Activated CD4-positive, alpha-beta T cell treated with anti-CD3 and anti-CD28 coated beads, Interleukin-2, amount 10 ng/mL, durations not matched to agents 7 days and 5 days (primary cell): Measurements from ENCODE around the gene SYNM. TPM values are rescaled to one million over a fixed set of nuclear protein-coding genes. Genes with fewer than 3 reads are reported as not detected.

Source experiments
- CTCF ChIA-PET: fragments of 350-600 bp; sonication (Branson Sonifier 250); formaldehyde crosslinking; loops from one replicate; lab custom pipeline; 2021; ENCODE audit warnings: antibody characterized with exemption; lab: Charles Lee
- POLR2A ChIA-PET: fragments of 350-600 bp; sonication (Branson Sonifier 250); formaldehyde crosslinking; loops from one replicate; lab custom pipeline; 2021; ENCODE audit warnings: antibody characterized with exemption; lab: Charles Lee
- DNase-seq: peaks from one replicate; pipeline ENCODE4 v3.0.0-alpha.2; 2020
- H3K27ac Mint-ChIP-seq: one replicate; pipeline ENCODE4 v1.8.0; 2021; ENCODE audit warnings: mild to moderate bottlenecking, moderate library complexity, mixed read lengths
- H3K27me3 Mint-ChIP-seq: one replicate; pipeline ENCODE4 v1.8.0; 2021; ENCODE audit warnings: mixed read lengths
- H3K36me3 Mint-ChIP-seq: one replicate; pipeline ENCODE4 v1.8.0; 2021; ENCODE audit warnings: low read depth, mixed read lengths
- H3K4me1 Mint-ChIP-seq: one replicate; pipeline ENCODE4 v1.8.0; 2021; ENCODE audit warnings: mixed read lengths
- H3K4me3 Mint-ChIP-seq: one replicate; pipeline ENCODE4 v1.8.0; 2021; ENCODE audit warnings: mild to moderate bottlenecking, moderate library complexity, mixed read lengths
- H3K9me3 Mint-ChIP-seq: one replicate; pipeline ENCODE4 v1.8.0; 2021; ENCODE audit warnings: mixed read lengths
- total RNA-seq, 2 experiments: library from RNA; stranded (reverse); gene quantifications; one replicate each; pipeline ENCODE4 v1.2.3, GENCODE V29; 2021

Gene SYNM
- total RNA-seq, 2 experiments from 2014 or later = 0.08 to 0.12 TPM

DNA sequence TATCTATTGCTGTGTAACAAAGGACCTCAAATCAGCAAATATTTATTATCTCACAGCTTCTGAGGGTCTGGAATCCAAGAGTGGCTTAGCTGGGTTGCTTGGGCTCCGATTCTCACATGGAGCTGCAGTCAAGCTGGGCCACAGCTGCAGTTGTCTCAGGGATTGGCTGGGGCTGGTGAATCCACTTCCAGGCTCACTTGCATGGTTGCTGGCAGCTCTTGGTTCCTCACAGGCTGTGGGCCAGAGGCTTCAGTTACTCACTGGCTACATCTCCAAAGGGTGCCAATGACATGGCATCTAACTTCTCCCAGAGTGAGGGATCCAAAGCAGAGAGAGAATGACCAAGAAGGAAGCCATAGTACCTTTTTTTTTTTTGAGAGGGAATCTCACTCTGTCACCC, 13.9 kb upstream of the SYNM start:
- POLR2A ChIA-PET = no interaction called here

DNA sequence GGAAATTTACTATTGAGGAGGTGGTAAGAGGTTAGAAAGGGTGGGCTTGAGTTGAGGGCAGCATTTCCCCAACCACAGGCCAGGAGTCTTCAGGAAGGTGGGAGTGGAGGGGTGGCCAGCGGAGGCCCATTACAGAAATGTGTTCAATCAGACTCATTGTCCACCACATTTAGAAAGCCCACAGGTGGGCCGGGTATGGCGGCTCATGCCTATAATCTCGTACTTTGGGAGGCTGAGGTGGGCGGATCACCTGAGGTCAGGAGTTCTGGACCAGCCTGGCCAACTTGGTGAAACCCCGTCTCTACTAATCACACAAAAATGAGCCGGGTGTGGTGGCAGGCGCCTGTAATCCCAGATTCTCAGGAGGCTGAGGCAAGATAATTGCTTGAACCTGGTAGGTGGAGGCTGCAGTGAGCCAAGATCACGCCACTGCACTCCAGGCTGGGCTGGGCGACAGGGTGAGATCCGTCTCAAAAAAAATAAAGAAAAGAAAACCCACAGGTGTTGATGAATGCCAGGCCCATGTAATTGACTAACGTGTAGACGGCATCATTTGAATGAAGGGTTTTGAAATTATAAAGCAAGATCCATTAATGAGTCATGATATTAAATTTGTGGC, 12.2 kb upstream of the SYNM start:
- Mint-ChIP-seq H3K9me3 (no peaks in the 10 kb centered on the region), H3K4me1 (peaks cover 7% of the 10 kb centered on the region), H3K27me3 (peaks cover 7% of the 10 kb centered on the region), H3K4me3 (no peak overlapping the region), H3K27ac (no peak overlapping the region), H3K36me3 (no peaks in the 10 kb centered on the region)
- DNase-seq = no peak
- ChIA-PET CTCF (no interaction called here), POLR2A (no interaction called here)

More for the DNA sequence above, 13.9 kb upstream of the SYNM start:
- Mint-ChIP-seq H3K27ac (no peak overlapping the region), H3K36me3 (no peaks in the 10 kb centered on the region), H3K4me1 (peaks cover 7% of the 10 kb centered on the region), H3K9me3 (no peaks in the 10 kb centered on the region), H3K4me3 (no peak overlapping the region), H3K27me3 (peaks cover 10% of the 10 kb centered on the region)
- CTCF ChIA-PET = interaction anchor here (0.6 to 1.8 kb wide), 2 partner anchors 14 to 816 kb away, joined by 4 to 7 read pairs; no protein-coding TSS in a partner anchor
- DNase-seq = no peak

DNA sequence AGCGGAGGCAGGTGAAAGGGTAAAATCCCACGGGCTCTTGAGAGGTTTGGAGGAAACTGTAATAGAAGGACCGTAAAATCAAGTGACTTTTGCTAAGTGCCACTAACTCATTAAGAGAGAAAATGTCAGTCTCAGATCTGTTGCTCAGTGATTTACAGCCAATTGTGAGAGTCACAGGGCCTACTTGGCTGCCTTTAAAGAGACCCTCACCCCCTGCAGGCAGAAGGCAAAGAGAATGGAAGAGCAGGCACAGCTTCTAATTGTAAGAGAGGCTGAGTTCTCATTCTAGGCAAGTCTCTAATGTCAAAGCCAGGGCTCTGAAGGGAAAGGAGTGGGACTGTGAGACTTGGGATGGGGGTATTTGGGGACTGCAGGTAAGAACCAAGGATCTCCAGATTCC, 9.3 kb upstream of the SYNM start:
- Mint-ChIP-seq H3K4me3 (no peak overlapping the region), H3K27me3 (peaks cover 18% of the 10 kb centered on the region), H3K4me1 (peaks cover 3% of the 10 kb centered on the region), H3K27ac (no peak overlapping the region), H3K36me3 (no peaks in the 10 kb centered on the region), H3K9me3 (no peaks in the 10 kb centered on the region)
- ChIA-PET CTCF (no interaction called here), POLR2A (no interaction called here)
- no peak for DNase-seq

DNA sequence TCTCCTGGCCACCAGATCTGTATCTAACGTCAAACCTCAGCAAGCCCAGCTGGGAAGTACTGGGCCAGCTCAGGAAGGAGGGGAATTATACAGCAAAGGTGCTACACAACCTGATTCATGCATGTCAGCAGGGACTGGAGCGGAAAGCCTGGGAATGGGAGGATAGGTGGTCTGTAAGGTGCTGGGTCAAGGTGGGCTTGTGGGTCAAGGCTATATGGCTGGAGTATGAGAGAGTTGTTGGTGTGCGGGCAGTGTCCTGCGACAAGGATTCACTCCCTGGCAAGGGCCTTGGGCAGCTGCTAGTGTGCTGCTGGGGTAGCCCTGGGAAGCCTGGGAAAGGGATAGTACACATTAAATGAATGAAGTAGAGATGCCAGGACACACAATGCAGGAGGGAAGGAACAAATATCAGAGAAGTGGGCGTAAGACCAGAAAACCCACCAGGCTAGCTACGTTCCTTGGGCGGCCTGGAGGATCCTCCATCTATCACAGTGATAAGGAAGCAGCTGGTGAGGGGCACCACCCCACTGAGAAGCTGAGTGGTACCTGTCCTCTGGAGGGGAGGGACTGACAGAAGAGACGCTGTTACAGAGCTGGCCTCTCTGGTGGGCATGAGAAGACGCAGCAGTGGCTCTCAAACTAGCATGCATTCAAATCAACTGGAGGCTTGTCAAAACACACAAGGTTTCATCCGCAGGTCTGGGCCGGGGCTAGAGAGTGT, 8.5 kb upstream of the SYNM start:
- CTCF ChIA-PET = no interaction called here
- Mint-ChIP-seq H3K9me3 (no peaks in the 10 kb centered on the region), H3K4me3 (no peak overlapping the region), H3K4me1 (peaks cover 4% of the 10 kb centered on the region), H3K27ac (no peak overlapping the region), H3K36me3 (no peaks in the 10 kb centered on the region), H3K27me3 (peaks cover 20% of the 10 kb centered on the region)
- POLR2A ChIA-PET = no interaction called here
- no peak for DNase-seq

DNA sequence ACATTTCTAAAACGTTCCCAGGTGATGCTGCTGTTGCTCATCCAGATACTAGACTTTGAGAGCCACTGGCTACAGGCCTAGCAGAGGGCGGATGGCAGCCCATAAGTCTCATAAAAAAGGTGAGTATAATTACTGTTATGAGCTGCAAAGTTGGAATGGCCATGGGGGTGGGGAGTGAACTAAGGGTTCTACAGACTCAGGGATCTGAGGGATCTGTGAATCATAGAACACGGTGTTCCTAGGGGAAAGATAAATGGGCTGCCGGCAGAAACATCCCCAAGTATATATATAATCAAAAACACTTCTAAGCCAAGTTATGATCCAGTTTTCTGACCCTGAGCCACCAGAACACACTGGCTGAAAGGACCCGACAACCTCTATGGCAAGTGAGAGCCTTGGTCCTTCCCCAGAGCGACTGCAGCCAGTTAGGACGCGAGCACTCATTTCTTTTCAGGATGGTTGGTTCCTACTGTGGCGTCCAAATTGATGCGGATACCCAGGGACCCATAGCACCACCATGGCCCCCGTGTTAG, 7.9 kb upstream of the SYNM start:
- POLR2A ChIA-PET = no interaction called here
- Mint-ChIP-seq H3K36me3 (no peaks in the 10 kb centered on the region), H3K4me3 (no peak overlapping the region), H3K4me1 (peaks cover 4% of the 10 kb centered on the region), H3K9me3 (no peaks in the 10 kb centered on the region), H3K27ac (no peak overlapping the region), H3K27me3 (peaks cover 26% of the 10 kb centered on the region)
- CTCF ChIA-PET = no interaction called here
- DNase-seq = no peak

DNA sequence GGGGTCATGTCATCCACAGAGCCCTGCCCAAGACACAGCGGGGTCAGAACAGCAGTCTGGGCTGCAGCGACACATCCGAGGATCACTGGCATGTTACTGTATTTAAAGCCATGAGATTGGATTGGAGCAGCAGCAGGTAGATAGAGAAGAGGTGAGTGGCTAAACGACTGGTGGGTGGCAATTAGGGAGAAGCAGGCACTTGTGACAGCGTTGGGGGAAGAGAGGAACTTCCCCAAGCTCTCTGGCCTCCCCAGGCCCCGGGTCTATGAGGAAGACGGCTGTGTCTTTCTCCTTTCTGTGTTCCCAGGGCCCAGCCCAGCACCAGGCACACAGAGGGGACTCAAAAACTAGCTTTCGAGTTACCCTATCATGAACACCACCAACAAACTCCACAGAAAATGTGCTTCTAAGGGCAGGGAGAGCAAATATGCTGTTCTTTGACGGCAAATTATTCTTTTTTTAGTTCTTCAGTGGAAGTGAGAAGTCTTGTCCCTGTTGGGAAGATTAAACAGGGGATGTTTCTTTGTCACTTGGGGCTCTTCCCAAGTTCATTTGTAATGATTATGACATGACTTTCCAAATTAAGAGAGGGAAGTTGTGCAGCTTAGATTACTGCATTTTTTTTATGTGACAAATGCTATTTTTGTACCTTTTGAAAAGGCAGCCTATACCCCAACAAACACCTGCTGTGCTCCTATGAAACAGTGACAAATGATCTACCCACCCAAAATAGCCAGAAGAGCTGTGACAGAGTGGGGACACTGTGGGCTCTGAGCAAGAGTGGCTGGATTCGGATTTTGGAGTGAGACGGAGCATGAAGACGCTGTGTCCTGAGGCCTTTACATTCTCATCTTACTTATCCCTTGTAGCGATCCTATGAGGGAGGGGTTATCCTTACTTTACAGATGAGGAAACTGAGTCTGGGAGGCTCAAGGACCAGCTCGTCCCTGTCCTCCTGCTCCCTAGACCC, 7.2 kb upstream of the SYNM start:
- H3K27me3 Mint-ChIP-seq = peaks cover 32% of the 10 kb centered on the region
- no peak overlapping the region for H3K4me3 Mint-ChIP-seq
- DNase-seq = no peak
- no peaks in the 10 kb centered on the region for H3K36me3 Mint-ChIP-seq
- H3K4me1 Mint-ChIP-seq = peaks cover 4% of the 10 kb centered on the region
- CTCF ChIA-PET = interaction anchor here (1.5 kb wide), 1 partner anchor 606 kb away, joined by 3 read pairs; no protein-coding TSS in a partner anchor
- H3K9me3 Mint-ChIP-seq = no peaks in the 10 kb centered on the region
- H3K27ac Mint-ChIP-seq = no peak overlapping the region
- POLR2A ChIA-PET = no interaction called here

DNA sequence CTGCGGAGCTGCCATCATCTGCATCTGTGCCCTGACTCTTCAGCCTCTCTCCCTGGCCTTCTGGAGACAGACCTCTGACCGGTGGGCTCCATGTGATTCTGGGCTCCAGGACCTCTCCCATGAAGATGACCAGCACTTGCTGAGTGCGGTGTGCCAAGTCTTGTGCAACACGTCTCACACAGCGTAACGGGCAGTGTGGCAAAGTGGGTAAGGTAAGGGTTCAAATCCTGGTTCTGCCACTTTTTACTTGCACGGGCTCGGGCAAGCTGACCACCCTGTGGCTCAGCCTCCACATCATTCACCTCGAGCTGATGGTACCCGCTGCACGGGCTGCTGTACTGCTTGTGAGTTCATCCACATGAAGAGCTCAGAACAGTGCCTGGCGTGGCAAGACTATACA, 6.5 kb upstream of the SYNM start:
- Mint-ChIP-seq H3K27me3 (peaks cover 37% of the 10 kb centered on the region), H3K4me1 (peaks cover 4% of the 10 kb centered on the region), H3K9me3 (no peaks in the 10 kb centered on the region), H3K27ac (no peak overlapping the region), H3K4me3 (no peak overlapping the region), H3K36me3 (no peaks in the 10 kb centered on the region)
- ChIA-PET POLR2A (no interaction called here), CTCF (interaction anchor here (1.1 to 1.5 kb wide), 2 partner anchors 19 to 606 kb away, joined by 3 read pairs; no protein-coding TSS in a partner anchor)
- DNase-seq = no peak

DNA sequence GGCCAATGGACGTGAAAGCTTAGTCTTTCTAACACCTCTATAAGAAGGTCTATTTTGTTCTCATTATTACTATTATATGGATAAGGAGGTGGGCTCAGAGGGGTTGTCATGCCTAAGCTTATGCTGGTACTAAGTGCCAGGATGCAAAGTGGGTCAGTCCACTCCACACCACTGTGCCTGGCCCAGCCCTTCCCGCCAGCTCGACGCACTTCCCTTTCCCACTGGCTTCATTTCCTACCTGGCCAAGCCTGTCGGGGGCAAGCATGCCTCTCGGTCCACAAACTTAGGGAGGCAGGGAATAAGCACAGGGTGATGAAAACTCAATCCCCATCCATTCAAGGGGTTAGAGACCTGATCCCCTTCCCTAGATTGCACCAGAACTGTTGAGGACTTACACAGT, 5.9 kb upstream of the SYNM start:
- POLR2A ChIA-PET = no interaction called here
- CTCF ChIA-PET = interaction anchor here (1.1 to 1.5 kb wide), 2 partner anchors 20 to 605 kb away, joined by 3 read pairs; no protein-coding TSS in a partner anchor
- DNase-seq = no peak
- H3K36me3 Mint-ChIP-seq = no peaks in the 10 kb centered on the region
- peaks cover 41% of the 10 kb centered on the region for H3K27me3 Mint-ChIP-seq
- no peak overlapping the region for H3K4me3 Mint-ChIP-seq
- no peaks in the 10 kb centered on the region for H3K9me3 Mint-ChIP-seq
- no peak overlapping the region for H3K27ac Mint-ChIP-seq
- H3K4me1 Mint-ChIP-seq = peaks cover 6% of the 10 kb centered on the region

DNA sequence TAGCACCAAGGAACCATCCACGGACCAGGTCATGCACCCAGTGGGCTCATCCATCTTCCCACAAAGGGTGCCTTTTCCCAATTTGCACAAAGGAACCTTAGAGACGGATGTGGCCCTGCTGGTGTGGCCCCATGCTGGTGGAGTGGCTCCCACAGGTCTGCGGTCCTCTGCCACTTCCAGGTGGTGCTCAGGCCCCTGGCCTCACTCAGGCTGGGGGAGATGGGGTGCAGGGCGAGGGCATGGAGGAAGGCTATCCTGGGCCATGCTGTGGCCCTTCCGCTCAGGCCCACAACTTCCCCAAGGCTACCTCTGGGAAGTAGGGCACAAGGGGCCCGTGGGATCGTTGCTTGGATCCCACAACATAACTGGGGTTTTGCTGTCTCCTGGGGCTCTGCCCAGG, 5.2 kb upstream of the SYNM start:
- ChIA-PET CTCF (interaction anchor here (1.0 to 1.5 kb wide), 3 partner anchors 26 to 604 kb away, joined by 3 read pairs; no protein-coding TSS in a partner anchor), POLR2A (no interaction called here)
- Mint-ChIP-seq H3K9me3 (no peaks in the 10 kb centered on the region), H3K36me3 (no peaks in the 10 kb centered on the region), H3K4me1 (peaks cover 6% of the 10 kb centered on the region), H3K27ac (no peak overlapping the region), H3K4me3 (no peak overlapping the region), H3K27me3 (peaks cover 38% of the 10 kb centered on the region)
- no peak for DNase-seq

DNA sequence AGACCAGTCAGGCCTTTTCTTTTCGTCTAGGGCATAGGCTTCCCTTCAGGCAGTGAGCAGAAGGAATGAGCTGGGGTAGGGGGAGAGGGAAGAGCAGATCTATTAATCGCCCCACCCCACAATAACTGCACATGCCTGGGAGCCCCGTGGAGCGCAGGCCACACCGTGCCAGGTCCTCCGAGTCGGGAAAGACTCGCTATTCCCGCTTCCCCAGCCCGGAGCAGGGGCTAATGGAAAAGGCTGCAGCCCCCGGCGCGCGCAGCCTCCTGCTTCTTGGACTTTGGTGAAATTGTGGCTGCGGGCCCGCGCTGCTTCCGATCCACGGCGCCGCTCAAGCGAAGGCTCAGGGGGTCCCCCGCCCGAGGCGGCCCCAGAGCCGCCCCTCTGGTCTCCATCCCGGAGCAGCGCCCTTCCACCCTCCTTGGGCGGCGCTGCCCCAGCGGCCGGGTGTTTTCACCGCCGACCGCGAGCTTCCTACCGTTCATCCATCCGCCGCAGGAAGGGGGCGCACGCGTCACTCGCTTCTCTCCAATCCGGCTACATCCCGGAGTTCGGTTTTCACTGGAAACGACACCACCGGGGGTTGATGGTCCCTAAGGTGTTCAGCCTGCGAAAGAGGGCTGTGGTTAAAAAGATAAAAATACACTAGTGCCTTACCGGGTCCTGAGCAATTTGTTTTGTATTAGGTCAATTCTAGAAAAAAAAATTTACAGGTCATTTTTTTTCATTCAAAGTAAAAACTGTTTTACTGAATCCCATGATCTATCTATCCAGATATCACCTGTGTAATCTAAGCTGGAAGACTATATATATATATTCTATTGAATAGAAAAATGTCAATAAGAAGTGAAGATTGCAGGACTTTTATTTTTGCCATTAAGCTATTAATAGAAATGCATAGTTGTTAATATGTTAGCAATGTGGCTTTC, 4.4 kb upstream of the SYNM start:
- H3K27ac Mint-ChIP-seq = no peak overlapping the region
- no peaks in the 10 kb centered on the region for H3K36me3 Mint-ChIP-seq
- CTCF ChIA-PET = interaction anchor here (0.6 to 2.0 kb wide), 4 partner anchors 10 to 28 kb away, joined by 3 to 9 read pairs (median 3); no protein-coding TSS in a partner anchor
- peaks cover 38% of the 10 kb centered on the region for H3K27me3 Mint-ChIP-seq
- no peaks in the 10 kb centered on the region for H3K9me3 Mint-ChIP-seq
- peak; percentile 43 for DNase-seq
- peaks cover 6% of the 10 kb centered on the region for H3K4me1 Mint-ChIP-seq
- no peak overlapping the region for H3K4me3 Mint-ChIP-seq
- POLR2A ChIA-PET = no interaction called here

DNA sequence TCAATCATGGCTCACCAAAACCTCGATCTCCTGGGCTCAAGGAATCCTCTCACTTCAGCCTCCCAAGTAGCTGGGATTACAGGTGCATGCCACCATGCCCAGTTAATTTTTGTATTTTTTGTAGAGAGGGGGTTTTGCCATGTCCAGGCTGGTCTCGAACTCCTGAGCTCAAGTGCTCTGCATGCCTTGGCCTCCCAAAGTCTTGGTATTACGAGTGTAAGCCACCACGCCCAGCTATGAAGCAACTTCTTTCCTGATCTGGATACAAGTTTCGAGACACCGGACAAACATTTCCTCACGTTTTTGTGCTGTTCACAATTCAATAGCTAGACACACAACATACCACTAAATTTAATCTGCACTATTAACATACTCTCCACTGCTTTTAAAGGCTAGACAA, 3.4 kb upstream of the SYNM start:
- no peaks in the 10 kb centered on the region for H3K36me3 Mint-ChIP-seq
- CTCF ChIA-PET = interaction anchor here (0.6 to 2.0 kb wide), 2 partner anchors 9 to 19 kb away, joined by 3 to 9 read pairs; no protein-coding TSS in a partner anchor
- no peaks in the 10 kb centered on the region for H3K9me3 Mint-ChIP-seq
- H3K27me3 Mint-ChIP-seq = peaks cover 43% of the 10 kb centered on the region
- no peak for DNase-seq
- no peak overlapping the region for H3K4me3 Mint-ChIP-seq
- H3K4me1 Mint-ChIP-seq = peaks cover 10% of the 10 kb centered on the region
- POLR2A ChIA-PET = no interaction called here
- no peak overlapping the region for H3K27ac Mint-ChIP-seq
